ENCODE data around the gene PLA1A.

Gene PLA1A

DNA sequence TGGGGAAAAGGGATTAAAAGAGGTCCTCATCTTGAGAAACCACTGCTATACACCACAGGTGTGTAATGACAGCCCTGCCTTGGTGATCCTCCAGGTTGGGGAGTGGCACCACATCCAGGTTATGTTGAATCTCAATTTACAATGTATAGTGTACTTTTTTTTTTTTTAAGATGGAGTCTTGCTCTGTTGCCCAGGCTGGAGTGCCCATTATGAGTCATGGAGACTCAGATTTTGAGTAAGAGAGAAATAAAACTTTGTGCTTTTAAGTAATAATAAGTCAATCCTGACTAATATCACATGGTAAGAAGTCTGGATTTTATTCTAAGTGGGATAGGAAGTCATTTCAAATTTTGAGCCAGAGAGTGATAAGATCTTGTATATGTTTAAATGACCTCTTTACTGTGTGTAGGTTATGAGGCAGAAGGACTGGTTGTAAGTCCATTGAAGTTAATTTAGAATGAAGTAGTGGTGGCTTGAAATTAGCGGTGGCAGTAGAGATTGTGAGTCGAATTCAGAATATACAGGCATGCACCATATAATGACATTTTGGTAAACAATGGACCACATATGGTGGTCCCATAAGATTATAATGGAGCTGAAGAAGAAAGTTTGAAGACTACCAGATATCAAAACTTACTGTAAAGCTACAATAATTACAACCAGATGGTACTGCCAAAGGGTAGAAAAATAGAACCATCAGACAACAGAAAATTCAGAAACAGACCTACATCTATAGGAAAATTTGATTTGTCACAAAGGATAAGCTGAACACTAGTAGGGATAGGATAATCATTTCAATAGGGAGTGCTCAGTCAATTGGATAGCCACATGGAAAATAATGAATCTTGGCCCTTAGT is 42.0 kb downstream of the PLA1A start:
- no peak for DNase-seq

DNA sequence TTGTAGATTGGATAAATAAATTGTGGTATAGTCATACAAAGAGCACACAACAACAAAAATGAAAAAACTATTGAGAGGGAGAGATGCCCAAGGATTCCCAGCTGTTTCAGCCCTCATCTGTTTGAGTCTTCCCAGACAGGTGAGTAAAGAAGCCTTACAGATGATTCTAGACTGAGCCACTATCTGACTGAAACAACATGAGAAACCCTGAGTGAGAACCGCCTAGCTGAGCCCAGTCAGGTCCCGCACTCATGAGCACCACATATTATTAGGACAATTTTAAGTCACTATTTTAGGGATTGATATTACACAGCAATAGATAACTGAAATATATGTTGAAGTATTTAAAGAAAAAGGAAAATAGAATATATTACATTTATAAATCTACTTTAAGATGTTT is 43.7 kb downstream of the PLA1A start:
- DNase-seq, result no peak

DNA sequence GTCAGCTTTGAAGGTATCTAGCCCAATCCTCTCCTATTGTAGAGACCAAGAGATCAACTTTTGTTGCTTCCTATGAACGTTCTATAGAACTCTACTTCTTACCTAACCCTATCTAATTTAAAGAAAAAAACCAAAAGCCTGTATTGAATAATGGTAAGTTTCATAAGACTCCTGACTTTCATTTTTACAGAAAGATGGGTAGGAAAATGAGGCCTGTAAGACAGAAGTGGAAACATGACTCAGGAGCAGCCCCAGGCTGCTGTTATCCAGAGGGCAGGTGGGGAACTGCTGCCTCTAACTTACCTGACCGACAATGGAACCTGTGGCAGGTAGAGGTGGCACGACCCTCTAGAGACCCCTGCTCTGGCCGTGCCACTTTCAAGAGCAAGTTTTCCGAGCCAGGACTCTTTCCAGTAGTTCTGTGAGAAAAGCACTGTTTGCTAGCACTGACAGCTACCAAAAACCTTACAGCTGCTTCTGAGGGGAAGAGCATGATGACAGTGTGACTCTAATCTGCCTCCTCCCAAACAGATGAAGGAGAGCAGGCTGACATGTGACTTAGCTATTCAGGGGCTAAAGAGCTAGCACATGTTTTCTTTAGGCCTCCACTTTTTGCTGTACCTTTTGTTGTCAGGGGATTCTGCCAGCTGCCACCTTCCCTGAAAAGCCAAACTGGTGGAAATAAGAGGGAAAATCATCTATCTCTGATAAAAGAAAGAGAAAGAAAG is 45.2 kb downstream of the PLA1A start:
- DNase-seq, result no peak

DNA sequence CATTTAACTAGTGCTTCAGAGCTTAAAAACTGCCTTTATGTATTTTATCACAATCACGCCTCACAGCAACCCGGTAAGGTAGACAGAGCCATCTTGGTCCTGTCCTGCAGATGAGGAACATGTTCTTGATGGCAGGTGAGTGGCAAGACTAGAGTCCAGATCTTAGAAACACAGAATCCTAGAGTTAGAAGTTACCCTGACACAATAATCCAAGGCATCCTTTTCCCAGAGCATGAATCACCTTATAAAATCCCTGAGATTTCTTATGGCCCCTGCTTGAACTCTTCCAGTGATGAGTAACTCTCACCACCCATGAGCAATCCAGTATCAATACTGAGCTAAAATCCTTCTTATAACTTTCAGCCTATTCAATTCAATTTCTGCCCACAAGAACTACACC is 45.8 kb downstream of the PLA1A start:
- no peak for DNase-seq

DNA sequence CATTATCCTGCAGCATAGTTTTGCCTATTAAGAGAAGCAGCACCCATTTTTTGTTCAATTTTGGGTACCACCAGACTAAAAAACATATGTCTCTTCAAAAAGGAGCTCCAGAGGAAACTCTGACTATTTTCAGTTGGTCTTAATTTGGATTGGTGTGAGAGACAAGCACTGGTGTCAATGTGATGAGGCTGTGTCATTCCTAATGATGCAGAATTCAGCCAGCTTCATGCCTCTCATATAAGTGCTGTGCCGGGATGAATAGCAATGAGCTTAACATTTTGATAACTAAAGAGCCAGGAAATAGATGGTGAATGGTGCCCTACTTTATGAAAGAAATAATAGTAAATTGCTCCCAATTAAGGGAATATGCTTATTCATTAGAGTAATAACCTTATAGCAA is 46.8 kb downstream of the PLA1A start:
- no peak for DNase-seq

DNA sequence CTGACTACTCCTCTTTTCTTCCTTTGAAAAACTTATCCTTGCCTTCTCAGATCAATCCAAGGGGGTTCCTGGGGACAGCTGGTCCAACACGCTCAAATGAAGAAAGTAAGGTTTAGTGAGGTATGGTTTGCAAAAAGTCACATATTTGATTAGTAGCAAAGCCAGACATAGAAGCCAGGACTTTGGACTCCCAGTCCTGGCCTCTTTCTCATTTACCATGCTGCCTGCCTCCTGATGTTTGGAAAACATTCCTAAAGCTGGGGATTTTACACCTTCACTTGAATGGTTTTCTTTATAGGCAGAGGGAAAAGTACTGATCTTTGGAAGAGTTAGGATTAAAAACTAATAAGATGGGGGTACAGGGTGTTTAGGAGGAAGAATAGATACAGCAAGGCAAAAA is 48.1 kb downstream of the PLA1A start:
- DNase-seq, result no peak

DNA sequence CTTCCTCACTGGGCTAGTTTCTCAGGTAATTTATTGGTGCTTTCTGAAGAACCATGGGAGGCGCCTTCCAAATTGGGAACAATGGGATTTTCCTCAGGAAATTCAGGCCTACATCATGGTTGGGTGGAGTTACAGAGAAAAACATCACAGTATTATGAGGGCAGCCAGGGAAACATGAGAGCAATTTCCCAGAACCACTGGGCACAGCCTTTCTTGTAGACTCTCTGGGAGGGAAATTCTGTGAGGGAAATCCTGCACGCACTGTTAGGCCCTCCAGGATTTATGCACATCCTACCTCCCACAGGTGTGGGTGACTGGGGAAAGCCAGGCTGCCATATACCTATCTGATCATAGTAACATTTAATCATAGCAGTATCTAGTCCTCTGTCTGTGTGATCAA is 49.5 kb downstream of the PLA1A start:
- DNase-seq, result no peak

DNA sequence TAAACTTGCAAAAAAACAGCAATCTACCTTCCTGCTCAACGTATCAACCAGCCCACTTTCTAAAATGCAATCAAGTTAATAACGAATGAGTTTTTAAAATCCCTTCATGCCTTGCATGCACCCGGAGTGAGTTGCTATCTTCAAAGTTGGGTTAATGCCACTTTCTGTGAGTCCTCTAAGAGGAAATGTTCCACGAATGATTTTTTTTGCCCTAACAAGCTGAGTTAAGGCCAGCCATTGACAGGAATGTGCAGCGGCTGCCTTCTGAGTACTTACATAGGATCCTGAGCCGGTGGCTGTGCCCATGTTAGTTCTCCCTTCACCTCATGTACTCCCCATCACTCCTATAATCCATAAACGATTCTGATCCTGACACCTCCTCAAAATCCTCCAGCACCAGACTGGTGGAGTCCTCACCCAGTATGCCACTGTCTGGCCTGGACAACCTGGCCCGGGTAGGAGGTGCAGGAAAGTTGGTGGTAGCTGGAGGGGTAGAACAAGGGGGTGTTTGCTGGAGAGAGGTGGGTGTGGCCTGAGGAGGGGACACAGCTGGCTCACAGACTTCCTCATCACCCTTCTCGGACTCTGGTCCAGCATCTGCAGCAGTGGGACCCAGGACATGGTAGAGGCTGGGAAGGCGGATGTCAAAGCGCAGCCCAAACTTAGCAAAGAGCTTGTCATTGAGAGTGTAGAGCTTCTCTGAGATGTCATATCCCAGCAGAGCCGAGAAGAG is 50.3 kb downstream of the PLA1A start:
- DNase-seq, result no peak

DNA sequence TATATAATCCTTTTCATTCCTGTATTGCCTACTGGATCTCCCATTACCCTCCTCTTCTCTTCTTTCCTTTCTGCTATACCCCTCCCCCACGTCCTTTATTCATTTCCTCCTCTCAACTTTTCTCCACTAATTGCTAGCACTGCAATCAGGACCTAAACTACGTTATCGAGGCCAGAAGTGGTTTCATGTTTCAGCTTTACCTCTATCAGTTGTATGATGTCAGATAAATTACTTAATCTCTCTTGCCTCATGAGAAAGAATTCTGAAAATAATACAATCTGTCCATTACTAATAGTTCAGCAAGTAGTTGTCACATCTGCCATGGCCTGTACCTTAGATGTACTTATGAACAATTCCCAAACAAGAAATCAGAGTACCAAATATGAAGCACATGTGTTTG is 52.1 kb downstream of the PLA1A start:
- DNase-seq, result no peak

DNA sequence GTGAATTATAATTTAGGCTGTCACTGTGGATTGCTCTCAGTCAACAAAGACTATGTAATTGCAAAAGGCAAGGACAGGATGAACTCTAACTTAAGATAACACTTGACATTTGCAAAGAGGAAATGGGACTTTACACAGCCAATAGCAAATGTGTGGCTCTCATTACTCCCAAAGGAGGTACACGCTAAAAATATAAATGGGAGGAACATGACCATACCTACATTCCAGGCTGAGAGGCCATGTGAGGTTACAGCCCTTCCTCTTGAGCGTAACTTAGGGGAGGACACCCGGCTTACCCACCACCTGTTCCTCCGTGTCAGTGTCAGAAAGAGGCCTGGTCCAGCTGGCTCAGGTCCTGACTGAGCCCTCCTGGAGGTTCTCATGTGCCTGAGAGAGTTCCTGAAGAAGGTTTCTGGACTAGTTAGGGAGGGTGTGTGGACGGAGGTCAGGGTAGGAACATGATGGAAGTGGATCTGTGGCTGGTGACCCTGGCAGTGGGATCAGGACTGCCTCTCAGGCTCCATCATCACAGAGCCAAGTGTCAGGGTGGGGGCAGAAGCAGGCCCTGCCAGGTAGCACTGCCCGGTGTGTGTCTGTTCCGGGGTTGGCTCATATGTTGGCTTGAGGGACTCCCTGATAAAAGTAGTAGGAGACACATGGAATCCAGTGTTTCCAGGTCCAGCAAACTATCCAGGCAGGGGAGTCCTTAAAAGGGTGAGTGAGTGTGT is 54.8 kb downstream of the PLA1A start:
- no peak for DNase-seq

DNA sequence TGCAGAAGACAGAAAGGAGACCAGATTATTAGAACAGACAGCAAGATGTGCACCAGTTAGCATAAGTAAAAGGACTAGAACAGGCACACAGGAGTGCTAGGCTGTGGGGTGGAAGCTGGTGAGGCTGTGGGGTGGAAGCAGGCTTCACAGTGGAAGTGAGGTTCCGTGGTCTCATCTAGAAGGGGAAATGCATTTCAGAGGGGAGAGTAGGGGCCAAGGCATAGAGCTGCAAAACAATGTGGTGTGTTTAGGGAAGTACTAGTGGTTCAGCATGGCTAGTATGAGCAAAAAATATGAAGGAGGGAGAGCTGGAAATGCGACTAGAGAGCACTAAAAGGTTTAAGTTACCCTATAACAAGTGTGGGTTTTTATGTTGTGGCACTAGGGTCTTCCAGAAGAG is 56.2 kb downstream of the PLA1A start:
- no peak for DNase-seq

DNA sequence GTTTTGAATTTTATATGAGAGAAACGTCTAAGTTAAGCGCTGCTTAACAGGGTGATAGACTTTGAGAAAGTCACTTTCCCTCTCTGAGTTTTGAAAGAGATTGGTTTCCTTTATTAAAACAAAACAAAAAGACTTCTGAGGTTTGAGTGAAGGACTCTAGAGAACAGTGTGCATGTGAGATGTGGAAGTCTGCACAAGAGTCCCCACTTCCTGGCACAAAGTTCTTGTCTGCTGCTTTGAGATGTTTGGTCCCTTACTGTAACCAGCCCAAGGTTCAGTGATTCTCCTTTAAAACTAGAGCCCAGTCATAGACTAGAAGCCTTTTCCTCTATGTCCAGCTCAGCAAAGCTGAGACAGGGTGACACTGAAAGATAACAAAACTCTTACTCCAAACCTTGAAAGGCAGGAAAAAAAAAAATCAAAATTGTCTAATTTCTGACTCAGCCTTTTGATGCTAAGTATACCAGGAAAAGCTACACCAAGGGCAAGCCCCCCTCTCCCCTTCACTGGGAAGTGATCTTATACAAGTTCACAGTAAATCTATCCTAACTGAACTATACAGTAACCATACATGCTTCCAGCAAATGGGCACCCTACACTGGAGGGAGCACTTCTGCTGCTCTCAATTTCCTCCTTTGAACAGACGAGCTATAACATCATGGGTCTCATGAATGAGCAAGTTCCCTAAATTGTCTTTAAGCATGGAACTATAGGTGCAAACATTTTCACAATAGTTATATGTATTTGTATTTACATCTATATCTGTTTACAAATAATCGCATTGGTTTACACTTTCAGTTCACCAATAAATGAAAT is 60.4 kb downstream of the PLA1A start:
- no peak for DNase-seq

DNA sequence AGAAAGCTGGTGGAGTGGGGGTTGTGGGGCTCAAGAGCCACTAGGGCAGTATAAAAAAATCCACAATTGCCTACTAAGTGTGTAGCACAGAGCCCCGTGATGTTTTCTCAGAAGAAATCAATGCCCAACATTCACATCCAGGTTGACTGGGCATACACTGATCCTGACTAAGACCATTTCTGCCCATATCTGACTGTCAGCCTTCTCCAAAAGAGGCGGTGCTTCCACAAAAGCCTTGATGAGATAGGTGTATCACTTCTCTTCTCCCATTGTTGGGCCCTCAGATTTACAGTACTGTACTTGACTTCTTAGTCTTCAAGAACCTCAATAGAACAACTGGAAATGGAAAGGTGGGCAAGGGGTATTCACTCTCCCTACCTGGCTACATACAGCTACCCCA is 61.3 kb downstream of the PLA1A start:
- DNase-seq, result no peak

DNA sequence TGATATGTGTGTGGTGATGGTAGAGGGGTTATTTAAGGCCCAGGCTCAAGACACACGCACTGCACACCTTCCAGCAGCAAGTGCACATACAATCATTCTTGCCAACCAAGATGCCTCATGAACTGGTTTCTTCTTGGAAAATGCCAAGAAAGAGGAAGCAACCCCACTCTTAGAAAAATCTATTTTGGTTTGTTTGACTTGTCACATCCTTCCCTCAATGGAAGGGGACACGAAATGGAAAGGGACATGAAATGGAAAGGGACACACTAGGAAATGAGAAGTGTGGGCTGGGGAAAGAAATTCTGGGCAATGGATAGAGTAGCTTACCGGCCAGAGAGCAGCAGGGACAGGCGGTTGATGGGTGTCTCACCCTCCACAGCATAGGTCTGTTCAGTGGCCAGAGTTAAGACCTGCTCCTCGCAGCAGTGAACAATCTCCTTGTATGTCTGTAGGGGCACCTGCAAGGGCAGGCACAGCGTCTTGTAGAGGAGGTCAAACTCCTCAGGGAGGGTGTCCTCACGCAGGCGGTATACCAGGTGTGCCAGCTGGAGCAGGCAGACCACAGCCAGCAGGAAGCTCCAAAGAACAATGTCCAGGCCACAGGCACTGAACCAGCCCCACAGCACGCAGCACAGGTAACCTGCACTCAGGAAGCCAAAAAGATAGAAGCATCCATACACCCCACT is 62.1 kb downstream of the PLA1A start:
- no peak for DNase-seq

DNA sequence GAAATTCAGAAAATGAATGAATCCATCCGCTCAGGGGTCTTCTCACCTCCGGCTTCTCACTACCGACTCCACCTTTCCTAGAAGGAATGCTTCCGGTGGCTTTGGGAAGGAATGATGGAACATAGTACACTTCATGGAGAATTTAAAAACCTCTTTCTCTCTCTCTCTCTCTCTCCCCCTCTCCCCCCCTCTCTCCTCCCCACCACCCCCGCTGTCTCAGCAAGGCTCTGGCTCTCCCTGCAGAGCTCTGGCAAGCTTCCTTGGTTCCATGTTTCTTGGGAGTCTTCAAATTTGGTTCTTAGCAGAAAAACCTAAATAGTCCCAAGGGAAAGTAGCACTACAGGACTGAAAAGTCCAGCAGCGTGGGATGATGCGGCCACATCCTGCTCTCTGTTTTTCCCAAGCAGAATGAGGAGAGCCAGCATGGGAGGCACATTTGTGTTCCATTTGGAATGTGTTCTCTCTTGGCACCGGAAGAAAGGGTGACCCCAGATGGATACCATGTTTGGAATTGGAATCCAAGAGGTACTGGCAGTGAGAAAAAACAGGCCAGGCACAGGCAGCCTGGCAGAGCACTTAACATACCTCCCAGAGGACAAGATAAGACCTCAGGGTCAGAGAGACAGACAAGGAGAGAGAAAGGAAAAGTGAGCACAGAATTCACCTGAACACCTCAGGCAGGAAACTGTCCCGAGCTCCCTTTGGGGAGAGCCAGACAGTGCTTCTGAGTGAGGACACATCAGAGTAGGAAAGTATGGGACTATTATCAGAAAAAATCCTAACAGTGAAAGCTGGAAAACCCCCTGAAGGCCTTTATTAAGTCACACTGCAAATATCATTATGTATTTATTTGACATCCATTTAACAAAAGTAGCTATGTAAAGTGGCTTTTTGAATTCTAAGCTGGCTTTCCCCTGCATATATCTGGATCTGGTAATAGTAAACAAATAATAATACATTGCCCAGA is 63.1 kb downstream of the PLA1A start, which contains the start of gene POPDC2:
POPDC2 (minus strand) TSS at position 116 of the 967 bp plus-strand sequence. CDS start 166 bp downstream, outside the sequence.
- DNase-seq, result no peak

DNA sequence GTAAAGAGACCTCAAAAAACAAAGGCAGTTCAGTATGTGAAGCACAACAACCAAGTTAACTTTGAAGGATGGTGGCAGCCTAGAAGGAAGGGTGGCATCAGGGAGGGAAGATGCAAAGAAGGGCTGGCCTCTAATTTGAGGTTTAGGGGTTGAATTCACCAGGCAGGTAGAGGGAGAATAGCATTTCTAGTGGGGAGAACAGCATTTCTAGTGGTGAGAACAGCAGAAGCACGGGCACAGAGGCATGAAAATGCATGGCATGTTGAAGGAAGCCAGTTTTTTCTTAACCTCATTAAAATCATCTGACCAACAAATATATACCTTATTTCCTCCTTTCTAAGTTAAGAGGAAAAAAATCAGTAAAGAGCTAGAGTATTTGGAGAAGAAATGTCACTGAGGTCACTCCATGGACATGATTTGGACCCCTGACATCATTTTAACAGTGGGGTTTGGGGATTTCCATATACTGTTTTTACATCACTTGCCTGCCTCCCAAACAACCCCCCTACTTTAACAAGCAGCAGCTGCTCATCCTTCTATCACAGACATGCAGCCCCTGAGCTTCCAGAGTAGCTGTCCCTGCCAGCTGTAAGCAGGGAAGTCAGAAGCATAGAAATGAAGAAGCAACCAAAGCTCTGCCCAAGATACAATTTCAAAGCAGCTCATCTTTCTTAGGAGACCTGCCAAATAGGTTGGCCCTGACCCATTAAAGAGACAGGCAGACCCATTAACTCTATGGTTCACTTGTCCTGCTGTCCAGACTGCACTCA is 65.1 kb downstream of the PLA1A start:
- DNase-seq, result no peak

DNA sequence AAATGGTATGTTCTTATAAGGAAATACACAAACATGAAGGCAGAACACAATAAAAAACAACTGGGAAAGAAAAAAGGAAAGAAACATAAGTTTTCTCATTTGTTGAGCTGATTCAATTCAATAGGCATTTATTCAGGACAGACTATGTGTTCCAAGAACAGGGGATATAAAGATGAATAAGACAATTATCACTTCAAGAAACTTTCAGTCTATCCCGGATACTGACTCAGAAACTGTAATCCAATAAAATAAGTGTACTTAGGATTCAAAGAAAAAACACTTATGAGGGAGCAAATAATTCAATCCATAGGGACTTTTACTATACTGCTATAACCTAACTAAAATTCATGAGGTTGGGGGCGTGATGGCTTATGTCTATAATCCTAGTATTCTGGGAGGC is 66.2 kb downstream of the PLA1A start:
- no peak for DNase-seq

DNA sequence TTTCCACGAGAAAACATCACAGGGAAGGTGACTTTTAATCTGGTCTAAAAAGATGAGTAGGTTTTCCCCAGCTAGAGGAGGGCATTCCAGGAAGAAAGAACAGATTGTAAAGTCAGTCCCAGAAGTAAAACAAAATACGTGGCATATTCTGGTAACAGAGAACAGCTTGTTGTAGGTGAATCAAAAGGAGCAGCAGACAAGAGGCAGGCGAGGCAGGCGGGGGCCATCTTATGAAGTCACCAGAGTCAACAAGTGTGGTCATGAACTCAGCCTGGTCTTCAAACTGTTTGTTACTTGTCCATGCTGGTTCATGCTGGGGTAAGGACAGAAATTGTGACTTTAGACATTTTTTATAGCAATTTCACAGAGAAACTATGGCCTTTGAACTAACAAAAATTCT is 66.7 kb downstream of the PLA1A start:
- DNase-seq, result no peak

DNA sequence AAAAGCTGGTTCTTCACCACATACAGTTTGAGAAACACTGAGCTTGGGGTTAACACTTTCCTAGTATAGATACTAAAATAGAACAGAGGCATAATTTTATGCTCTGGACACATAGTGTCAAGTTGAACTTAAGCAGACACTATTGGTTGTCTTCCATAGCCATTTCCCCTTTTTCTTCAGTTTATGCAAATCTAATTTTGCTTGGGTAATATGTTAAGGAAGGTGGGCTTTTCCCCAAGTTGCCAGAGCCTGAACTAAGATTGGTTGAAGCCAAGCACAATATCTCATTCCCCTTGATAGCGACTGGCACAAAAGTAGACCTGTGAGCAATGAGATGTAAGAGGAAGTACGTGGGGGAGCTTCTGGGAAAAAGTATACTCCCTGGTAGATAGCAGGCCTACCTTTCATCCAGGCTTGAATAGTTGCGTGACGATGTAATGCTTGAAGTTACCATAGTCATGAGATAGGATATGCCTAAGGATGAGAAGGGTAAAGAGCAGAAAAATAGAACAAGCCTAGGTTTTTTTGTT is 67.2 kb downstream of the PLA1A start:
- no peak for DNase-seq
